HG03432 (cell line): Measurements from ENCODE around the gene TP53RK.
"Not testable (repeated sequence)": the region's sequence is repeated elsewhere in the genome, so short reads cannot be mapped to it uniquely, and the experiment has no call there.

Experiments used
- ATAC-seq: cut with Tn5 transposase; IDR thresholded peaks from one replicate; pipeline ENCODE4 v1.9.1; 2021; ENCODE audit warnings: mild to moderate bottlenecking, moderate library complexity; ENCODE audit not compliant: unreplicated experiment

Gene TP53RK

GRCh38 chr20:46683939-46684750 lies 5.1 kb downstream of the TP53RK start:
- no peak for ATAC-seq

GRCh38 chr20:46683668-46683938 lies 5.6 kb downstream of the TP53RK start:
- ATAC-seq = no peak

GRCh38 chr20:46683011-46683667 lies 6.1 kb downstream of the TP53RK start:
- ATAC-seq = no peak

- no peak for ATAC-seq
Measured at GRCh38 chr20:46682063-46682821, 7.0 kb downstream of the TP53RK start.

- no peak for ATAC-seq
Measured at GRCh38 chr20:46681032-46681854, 8.0 kb downstream of the TP53RK start.

- ATAC-seq = no peak
Measured at GRCh38 chr20:46680684-46681031, 8.6 kb downstream of the TP53RK start.

GRCh38 chr20:46678516-46678915 lies 10.7 kb downstream of the TP53RK start:
- ATAC-seq = no peak

- no peak for ATAC-seq
Measured at GRCh38 chr20:46677608-46678007, 11.6 kb downstream of the TP53RK start.

GRCh38 chr20:46676649-46677316 lies 12.5 kb downstream of the TP53RK start:
- ATAC-seq = not testable (repeated sequence)

- no peak for ATAC-seq
Measured at GRCh38 chr20:46674253-46675083, 14.8 kb downstream of the TP53RK start.

- no peak for ATAC-seq
Measured at GRCh38 chr20:46673394-46674252, 15.6 kb downstream of the TP53RK start.

- ATAC-seq = no peak
Measured at GRCh38 chr20:46672543-46673148, 16.6 kb downstream of the TP53RK start.

GRCh38 chr20:46671866-46672542 lies 17.2 kb downstream of the TP53RK start:
- no peak for ATAC-seq

- ATAC-seq = no peak
Measured at GRCh38 chr20:46670585-46671584, 18.4 kb downstream of the TP53RK start.

- ATAC-seq = no peak
Measured at GRCh38 chr20:46670228-46670584, 19.0 kb downstream of the TP53RK start.

GRCh38 chr20:46666818-46667515 lies 22.3 kb downstream of the TP53RK start:
- ATAC-seq = no peak
